ENCODE results near the gene POLR2C.

DNA sequence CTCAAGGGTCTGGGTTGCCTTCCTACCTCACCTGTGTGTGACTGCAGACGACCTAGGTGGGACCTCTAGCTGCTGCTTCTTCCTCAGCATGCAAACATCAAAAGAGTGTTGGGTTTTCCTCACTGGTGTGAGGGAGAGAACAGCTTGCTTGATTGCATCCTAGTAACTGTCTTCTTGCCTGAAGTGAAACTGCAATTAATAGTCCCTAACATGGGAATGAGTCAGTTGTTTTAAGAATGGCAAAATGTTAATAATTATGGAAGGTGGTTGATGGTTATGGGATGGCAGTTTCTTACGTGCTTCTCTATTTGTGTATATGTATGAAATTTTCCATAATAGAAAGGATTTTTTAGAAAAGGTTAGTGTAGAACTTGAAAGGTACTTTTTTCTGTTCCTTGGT, 5.9 kb downstream of the POLR2C start:
- no peak for TF ChIP-seq POLR2A (IDR thresholded peaks at IDR 0.05)
- TF ChIP-seq, protein P1, sequence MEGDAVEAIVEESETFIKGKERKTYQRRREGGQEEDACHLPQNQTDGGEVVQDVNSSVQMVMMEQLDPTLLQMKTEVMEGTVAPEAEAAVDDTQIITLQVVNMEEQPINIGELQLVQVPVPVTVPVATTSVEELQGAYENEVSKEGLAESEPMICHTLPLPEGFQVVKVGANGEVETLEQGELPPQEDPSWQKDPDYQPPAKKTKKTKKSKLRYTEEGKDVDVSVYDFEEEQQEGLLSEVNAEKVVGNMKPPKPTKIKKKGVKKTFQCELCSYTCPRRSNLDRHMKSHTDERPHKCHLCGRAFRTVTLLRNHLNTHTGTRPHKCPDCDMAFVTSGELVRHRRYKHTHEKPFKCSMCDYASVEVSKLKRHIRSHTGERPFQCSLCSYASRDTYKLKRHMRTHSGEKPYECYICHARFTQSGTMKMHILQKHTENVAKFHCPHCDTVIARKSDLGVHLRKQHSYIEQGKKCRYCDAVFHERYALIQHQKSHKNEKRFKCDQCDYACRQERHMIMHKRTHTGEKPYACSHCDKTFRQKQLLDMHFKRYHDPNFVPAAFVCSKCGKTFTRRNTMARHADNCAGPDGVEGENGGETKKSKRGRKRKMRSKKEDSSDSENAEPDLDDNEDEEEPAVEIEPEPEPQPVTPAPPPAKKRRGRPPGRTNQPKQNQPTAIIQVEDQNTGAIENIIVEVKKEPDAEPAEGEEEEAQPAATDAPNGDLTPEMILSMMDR (IDR thresholded peaks at IDR 0.05): no peak

Measured in lower leg skin (tissue), 3 donors.